Measurements from ENCODE around the gene ELL.

The ELL gene

GRCh38 chr19:18488838-18489626 lies 32.8 kb downstream of the ELL start:
- peak; percentile 19 for DNase-seq (ENCODE audit: low read depth)

- DNase-seq (ENCODE audit: low read depth): no peak
These were observed 33.5 kb downstream of the ELL start for GRCh38 chr19:18488403-18488723.

GRCh38 chr19:18487576-18488402 lies 34.1 kb downstream of the ELL start:
- no peak for DNase-seq (ENCODE audit: low read depth)

- no peak for DNase-seq (ENCODE audit: low read depth)
These were observed 35.1 kb downstream of the ELL start for GRCh38 chr19:18486746-18487145.

DNA sequence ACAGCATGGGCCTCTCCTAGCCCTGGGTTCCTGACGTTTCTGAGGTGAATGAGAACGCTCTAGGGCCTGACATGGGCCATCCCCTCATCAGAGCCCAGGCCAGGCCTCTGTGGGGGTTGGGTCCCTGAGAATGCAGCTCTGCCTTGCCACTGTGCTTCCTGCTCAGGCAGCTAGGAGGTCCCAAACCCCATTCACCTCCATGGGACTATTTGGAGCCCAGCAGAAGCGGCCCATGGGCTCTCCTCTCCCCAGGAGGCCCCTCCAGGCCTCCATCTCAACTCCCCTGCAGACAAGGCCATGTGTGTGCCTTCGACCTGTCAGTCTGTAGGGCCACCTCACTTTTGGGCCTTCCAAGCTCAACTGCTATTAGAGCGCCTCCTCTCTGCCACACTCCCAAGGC lies 36.9 kb downstream of the ELL start:
- no peak for DNase-seq (ENCODE audit: low read depth)

DNA sequence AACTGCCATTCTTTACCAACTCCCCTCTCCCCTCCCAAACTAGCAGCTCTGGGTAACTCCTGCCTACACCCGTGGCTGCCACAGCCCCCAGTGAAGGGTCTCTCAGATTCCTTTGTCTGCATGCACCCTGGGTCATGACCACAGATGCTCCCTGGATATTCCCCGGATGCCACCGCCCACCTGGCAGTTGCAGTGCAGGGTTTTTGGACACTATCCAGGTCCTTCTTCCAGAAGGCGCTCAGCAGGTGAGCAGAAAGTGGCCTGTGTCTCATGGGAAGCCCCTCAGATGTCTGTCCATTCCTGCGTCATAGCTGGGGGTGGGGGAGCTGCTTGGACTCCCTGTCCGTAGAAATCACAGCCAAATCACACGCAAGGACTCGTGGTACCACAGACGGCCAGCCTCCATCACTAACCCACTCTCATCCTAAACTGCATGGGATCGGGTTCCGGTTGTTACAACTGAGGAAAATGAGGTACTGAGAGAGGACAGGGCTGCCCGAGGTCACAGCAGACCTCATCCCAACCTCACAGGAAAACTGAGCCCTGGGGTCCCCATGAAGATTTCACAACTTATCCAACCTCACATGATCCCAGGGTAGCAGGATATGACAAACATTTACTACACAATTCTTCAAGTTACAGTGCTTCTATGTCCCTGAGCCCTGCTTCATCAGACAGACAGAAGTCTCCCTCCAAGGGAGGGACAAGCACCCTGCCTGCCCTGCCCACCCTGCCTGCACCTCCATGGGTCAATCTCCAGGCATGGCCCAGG lies 38.6 kb downstream of the ELL start:
- no peak for DNase-seq (ENCODE audit: low read depth)

DNA sequence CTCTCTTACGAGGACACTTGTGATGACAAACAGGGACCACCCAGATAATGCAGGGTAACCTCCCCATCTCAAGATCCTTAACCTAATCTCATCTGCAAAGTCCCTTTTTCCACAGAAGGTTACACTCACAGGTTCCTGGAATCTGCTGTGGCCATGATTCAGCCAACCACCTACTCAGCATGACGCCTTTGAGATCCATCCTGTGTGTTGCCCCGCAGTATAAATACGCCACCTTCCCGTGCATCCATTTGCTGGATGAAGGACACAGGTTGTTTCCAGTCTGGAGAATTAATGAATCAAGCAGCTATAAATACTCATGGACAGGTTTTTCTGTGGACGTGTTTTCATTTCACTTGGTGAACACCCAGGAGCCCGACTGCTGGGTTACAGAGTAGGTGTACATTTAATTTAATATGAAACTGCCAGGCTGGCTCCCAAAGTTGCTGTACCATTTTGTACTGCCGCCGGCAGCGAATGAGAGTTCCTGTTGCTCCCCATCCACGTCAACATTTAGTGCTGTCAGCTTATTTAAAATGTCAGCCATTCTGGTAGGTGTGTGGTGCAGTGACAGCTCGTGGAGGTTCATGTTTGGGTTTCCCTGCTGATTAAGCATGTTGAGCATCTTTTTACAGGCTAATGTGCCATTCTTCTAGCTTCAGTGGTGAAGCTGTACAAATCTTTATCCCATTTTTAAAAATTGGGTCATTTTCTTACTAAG lies 40.2 kb downstream of the ELL start:
- DNase-seq (ENCODE audit: low read depth): no peak

GRCh38 chr19:18480006-18480691 lies 41.7 kb downstream of the ELL start:
- DNase-seq (ENCODE audit: low read depth): peak; percentile 76

GRCh38 chr19:18478545-18479311 lies 43.1 kb downstream of the ELL start:
- DNase-seq (ENCODE audit: low read depth): peak; percentile 91

DNA sequence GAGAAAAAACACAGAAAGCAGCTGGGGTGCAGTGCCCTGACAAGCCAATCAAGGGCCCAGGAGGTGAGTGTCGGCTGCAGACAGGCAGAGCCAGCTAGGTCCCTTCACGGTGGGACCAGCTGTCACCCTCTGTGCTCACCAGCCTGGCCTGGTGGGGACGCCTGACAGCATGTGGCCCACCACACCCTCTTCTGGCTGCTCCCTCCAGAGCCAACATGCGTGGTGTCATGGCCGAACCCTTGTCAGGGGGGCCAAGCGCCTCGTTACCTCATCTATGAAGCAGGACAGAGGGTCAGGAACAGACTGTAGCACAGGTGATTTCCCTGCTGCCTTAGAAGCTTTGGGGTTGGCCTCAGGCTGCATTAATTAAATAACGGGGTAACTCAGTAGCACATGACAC lies 43.9 kb downstream of the ELL start:
- DNase-seq (ENCODE audit: low read depth): no peak

DNA sequence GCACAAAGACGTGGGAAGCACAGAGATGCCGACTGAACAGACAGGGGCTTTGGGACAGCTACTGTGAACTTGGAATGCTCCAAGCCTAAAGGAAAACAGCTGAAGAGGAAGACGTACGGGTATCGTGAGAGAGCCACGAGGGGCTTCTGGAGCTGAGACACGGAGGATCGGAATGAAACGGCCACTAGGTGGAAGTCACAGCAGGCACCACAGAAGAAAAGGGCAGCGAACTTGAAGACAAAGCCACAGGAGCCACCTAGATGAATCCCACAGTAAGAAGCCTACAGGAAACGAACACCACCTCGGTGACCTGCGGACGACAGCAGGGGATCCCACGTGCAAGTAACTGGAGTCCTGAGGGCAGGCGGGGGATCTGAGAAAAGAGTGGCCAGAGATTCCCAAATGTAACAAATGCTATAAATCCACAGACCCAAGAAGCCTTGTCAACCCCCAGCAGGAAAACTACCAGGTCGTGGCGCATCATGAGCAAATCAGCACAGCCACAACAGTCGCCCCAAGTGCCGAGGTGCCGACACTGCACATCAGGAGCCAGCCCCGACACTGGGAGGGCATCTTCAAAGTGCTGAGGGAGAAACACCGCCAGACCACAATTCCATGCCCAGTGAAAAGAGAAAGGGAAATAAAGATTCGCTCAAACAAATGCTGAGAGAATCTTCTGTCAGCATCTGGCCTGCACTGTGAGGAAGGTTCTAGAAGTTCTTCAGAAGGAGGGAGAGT lies 44.7 kb downstream of the ELL start:
- DNase-seq (ENCODE audit: low read depth): no peak

- no peak for DNase-seq (ENCODE audit: low read depth)
These were observed 45.3 kb downstream of the ELL start for GRCh38 chr19:18476507-18477041.

- DNase-seq (ENCODE audit: low read depth): no peak
These were observed 46.0 kb downstream of the ELL start for GRCh38 chr19:18475762-18476331.

GRCh38 chr19:18475004-18475453 lies 46.8 kb downstream of the ELL start:
- no peak for DNase-seq (ENCODE audit: low read depth)

DNA sequence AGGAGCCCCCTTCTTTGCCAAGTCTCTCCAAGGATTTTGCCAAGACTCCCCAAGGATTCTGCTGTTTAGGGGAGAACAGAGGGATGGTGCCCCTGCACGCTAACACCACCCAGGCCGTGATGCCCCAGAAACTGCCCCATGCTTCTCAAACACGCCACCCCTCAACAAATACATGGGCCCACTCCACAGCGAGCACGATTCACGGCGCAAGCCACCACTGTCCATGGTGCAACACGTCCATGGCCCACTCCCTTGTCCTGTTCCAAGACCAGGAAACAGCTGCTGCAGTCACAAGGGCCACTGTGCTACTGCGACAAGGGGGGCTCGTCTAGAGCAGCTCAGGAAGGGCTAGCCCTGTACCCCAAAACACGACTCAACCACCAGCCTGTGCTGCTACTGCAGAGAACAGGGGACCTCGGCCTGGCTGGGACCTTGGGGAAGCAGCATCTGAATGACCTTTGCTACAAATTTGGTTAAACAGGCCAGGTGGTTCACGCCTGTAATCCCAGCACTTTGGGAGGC lies 47.4 kb downstream of the ELL start:
- DNase-seq (ENCODE audit: low read depth): no peak

DNA sequence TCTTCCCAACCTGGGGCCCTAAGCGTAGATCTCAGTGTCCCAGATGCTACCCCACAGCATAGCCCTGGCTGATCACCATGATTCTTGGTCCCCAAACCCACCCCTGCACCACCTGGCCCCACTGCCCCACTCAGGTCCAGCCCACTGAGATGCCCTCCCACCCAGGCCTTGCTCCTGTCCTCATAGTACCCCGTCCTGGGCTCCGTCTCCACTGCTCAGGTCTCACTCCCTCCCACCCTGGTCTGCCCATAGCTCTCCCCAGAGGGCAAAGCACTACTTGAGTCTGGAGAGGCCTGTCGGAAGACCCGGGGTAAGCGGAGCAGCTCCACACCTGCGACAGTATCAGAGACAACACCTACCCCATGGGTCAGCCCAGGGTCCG lies 48.2 kb downstream of the ELL start:
- no peak for DNase-seq (ENCODE audit: low read depth)

GRCh38 chr19:18473003-18473705 lies 48.7 kb downstream of the ELL start:
- no peak for DNase-seq (ENCODE audit: low read depth)

DNA sequence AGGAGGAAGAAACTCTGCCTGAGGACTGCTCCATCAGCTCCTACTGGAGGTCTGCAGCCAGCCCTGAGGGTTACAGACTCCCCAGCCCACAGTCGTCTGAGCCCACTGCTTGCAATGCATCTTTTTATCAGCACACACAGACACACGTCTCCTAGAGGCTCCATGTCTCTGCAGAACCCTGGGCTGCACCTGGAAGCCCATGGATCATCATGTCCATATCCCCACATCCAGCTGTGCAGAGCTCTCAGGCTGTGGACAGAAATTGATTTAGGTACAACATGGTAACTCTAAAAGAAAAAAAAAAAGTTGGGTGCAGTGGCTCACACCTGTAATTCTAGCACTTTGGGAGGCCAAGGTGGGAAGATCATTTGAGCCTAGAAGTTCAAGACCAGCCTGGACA lies 51.1 kb downstream of the ELL start:
- no peak for DNase-seq (ENCODE audit: low read depth)
